Sigmoid colon (tissue), 4 donors: ENCODE results near the gene MAGOH.

Experiments used
- CTCF ChIP-seq, 4 experiments: fragments of 450-650 bp in 3 of 4; fragments of 200-600 bp in 1 of 4; IDR thresholded peaks; one replicate each; pipeline ENCODE4 v1.5.1; 2016 to 2019; ENCODE audit warnings: antibody characterized with exemption in 4 of 4, mild to moderate bottlenecking in 3 of 4, moderate library complexity in 2 of 4
- EP300 ChIP-seq, 4 donors: sonication (generic); formaldehyde crosslinking; IDR thresholded peaks; one replicate each; pipeline ENCODE4 v1.6.1; 2017; ENCODE audit warnings: antibody characterized with exemption in 4 of 4
- POLR2A ChIP-seq, 2 donors: fragments of 450-650 bp; IDR thresholded peaks; one replicate each; pipeline ENCODE4 v1.6.1; 2016; ENCODE audit warnings: antibody characterized with exemption in 2 of 2, mild to moderate bottlenecking in 2 of 2, moderate library complexity in 2 of 2
- POLR2AphosphoS5 ChIP-seq, 4 donors: sonication (generic); formaldehyde crosslinking; IDR thresholded peaks; one replicate each; pipeline ENCODE4 v1.6.1; 2017; ENCODE audit warnings: antibody characterized with exemption in 4 of 4

GRCh38 chr1:53255031-53255430 lies 16.7 kb upstream of the MAGOH start:
- TF ChIP-seq POLR2A (IDR thresholded peaks at IDR 0.05) (no peak), CTCF (IDR thresholded peaks at IDR 0.05) (no peak), POLR2AphosphoS5 (IDR thresholded peaks at IDR 0.05) (no peak), EP300 (IDR thresholded peaks at IDR 0.05) (no peak)
